Measurements from ENCODE around the gene BTBD19.

- TF ChIP-seq CTCF (IDR thresholded peaks at IDR 0.05) = no peak
- no peak for TF ChIP-seq POLR2AphosphoS5 (IDR thresholded peaks at IDR 0.05)
These were observed 38.7 kb downstream of the BTBD19 start for GRCh38 chr1:44846985-44847384.
